Ammon's horn (tissue), 1 donor: ENCODE measurements around the gene ANAPC15.
"Not testable (repeated sequence)": the region's sequence is repeated elsewhere in the genome, so short reads cannot be mapped to it uniquely, and the experiment has no call there.

Experiments used
- DNase-seq: peaks from one replicate; pipeline ENCODE4 v3.0.0-alpha.2; 2016; ENCODE audit warnings: low spot score

Gene ANAPC15

DNA sequence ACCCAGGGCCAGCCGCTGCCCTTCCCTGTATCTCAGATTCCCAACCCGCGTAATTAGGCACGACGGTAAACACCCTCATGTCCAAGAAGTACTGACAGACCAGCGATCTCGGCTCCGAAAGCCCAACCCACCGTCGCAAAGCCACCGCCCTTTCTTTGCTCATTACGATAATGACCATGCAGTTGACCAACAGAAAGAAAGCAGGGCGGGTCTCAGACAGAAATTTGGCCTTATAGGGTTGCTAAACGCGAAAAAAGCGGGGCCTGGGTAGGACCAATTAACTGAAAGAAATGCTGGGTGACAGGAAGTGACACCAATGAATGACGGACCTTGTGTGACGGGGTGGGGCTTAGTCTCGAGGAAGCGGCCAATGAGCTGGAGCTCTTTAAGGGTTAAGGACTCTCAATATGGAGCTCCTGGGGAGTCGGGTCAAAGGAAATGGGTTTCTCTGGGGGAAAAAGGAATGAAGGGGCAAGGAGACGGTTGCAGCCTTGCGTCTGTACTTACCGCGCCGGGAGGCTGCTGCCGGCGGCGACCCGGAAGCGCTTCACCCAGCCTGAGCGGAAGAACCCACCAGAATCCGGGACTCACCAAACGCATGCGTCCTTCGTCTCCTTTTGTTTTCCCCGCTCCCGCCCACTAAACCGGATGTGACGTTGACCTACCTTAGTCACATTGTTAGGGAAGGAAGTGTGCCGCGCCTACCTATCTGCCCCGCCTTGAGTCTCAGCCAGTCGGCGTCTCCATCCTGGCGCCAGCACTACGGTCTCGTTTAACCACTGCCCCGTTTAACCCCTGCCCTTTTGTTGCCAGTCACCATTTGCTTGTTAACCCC lies at the start of gene ANAPC15:
Gene ANAPC15, minus strand, starts transcription at position 553 of the 835 bp plus-strand sequence. CDS start 1,419 bp downstream, outside the sequence.
- peak; percentile 99 for DNase-seq

DNA sequence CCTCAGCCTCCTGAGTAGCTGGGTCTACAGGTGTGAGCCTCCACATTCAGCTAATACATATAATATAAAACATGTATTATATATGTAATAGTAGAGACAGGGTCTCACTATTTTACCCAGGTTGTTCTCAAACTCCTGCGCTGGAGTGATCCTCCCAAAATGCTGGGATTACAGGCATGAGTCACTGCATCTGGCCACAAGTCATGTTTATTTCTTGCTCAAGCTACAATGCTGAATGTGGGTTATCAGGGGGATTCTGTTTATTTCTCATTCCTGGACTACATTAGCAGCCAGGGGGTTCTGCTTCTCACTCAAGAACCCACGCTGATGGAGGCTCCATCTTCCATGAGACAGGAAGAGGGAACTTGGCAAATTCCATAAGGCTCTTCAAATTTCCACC lies 47.8 kb upstream of the ANAPC15 start:
- no peak for DNase-seq

GRCh38 chr11:72157131-72157530 lies 44.6 kb upstream of the ANAPC15 start:
- no peak for DNase-seq

- no peak for DNase-seq
Measured at GRCh38 chr11:72155751-72156150, 43.3 kb upstream of the ANAPC15 start.

- DNase-seq: no peak
Measured at GRCh38 chr11:72154816-72155215, 42.3 kb upstream of the ANAPC15 start.

GRCh38 chr11:72153874-72154273 lies 41.4 kb upstream of the ANAPC15 start:
- not testable (repeated sequence) for DNase-seq

GRCh38 chr11:72150882-72151281 lies 38.4 kb upstream of the ANAPC15 start:
- no peak for DNase-seq

GRCh38 chr11:72146625-72147024 lies 34.1 kb upstream of the ANAPC15 start:
- no peak for DNase-seq

DNA sequence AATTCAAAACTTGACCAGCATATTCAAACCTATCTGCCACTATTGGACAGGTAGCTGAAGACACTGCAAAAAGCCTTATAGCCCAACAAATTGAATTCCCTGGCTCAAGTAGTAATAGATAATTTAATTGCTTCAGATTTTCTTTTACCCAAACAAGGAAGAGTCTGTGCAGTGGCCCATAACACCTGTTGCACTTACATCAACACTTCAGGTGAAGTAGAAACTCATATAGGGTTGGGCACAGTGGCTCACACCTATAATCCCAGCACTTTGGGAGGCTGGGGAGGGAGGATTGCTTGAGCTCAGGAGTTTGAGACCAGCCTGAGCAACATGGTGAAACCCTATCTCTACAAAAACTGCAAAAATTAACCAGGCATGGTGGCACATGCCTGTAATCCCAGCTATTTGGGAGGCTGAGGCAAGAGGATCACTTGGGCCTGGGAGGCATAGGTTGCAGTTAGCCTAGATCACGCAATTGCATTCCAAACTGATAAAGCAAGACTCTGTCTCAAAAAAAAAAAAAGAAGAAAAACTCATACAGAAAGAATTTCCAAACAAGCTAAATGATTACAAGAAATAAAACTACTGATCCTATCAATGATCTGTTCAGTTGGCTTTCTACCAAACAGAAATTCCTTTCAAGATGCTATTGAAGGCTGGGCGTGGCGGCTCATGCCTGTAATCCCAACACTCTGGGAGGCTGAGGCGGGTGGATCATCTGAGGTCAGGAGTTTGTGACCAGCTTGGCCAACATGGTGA lies 32.5 kb upstream of the ANAPC15 start:
- no peak for DNase-seq

- not testable (repeated sequence) for DNase-seq
Measured at GRCh38 chr11:72142543-72142942, 30.0 kb upstream of the ANAPC15 start.

DNA sequence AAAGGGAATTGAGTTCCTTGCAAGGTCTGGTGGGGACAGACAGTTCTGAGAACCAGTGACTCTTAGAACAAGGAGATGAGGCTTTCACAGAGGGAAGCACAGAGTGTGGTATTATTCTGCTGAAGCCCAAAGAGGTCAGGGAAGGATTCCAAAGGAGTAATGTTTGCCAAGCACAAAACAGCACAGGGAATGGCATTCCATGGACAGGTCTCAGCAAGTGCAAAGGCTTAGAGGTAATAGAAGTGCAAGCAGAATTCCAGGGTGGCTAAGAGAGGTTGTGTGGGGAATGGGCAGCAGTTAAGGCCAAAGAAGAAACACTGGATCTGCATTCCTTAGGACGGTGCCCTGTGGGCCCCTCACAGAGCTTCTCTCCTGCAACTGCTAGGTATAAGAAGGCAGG lies 29.6 kb upstream of the ANAPC15 start:
- not testable (repeated sequence) for DNase-seq

DNA sequence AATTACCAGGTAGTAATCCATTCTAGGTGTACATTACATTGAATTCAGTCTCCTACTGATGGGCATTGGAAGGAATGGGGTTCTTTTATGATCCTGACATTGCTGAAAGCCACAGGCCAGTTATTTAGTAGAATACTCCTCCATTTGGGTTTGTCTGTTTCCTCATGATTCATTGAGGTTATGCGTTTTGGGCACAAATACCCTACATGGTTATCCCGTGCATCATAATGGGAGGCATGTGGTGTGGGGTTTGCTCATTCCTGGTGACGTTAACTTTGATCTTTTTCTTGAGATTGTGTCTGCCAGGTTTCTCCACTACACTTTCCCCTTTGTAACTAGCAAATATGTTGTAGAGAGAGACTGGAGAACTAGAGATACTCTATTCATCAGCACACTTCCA lies 28.6 kb upstream of the ANAPC15 start:
- DNase-seq: no peak

DNA sequence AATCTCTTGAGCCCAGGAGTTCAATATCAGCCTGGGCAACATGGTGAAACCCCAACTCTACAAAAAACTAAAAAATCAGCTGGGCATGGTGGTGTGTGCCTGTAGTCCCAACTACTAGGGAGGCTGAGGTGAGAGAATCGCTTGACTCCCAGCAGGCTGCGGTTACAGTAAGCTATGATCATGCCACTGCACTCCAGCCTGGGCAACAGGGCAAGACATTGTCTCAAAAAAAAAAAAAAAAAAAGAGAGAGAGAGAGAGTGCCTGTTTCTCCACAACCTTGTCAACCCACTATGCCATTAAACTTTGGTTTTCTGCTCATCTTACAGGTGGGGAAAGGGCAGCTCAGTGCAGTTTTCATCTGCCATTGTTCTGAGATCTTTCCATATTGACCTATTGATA lies 28.2 kb upstream of the ANAPC15 start:
- no peak for DNase-seq

DNA sequence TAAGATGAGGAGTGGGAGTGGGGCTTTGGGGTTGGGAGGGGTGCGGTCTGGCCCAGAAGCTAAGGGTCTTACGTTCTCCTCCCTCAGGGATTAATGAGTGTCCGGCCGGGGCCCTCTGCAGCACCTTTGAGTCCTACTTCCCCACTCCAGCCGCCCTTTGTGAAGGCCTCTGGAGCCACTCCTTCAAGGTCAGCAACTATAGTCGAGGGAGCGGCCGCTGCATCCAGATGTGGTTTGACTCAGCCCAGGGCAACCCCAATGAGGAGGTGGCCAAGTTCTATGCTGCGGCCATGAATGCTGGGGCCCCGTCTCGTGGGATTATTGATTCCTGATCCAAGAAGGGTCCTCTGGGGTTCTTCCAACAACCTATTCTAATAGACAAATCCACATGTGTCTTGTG lies 27.0 kb upstream of the ANAPC15 start:
- DNase-seq: no peak

- DNase-seq: no peak
Measured at GRCh38 chr11:72138821-72139390, 26.4 kb upstream of the ANAPC15 start.

- no peak for DNase-seq
Measured at GRCh38 chr11:72136684-72137262, 24.3 kb upstream of the ANAPC15 start.

DNA sequence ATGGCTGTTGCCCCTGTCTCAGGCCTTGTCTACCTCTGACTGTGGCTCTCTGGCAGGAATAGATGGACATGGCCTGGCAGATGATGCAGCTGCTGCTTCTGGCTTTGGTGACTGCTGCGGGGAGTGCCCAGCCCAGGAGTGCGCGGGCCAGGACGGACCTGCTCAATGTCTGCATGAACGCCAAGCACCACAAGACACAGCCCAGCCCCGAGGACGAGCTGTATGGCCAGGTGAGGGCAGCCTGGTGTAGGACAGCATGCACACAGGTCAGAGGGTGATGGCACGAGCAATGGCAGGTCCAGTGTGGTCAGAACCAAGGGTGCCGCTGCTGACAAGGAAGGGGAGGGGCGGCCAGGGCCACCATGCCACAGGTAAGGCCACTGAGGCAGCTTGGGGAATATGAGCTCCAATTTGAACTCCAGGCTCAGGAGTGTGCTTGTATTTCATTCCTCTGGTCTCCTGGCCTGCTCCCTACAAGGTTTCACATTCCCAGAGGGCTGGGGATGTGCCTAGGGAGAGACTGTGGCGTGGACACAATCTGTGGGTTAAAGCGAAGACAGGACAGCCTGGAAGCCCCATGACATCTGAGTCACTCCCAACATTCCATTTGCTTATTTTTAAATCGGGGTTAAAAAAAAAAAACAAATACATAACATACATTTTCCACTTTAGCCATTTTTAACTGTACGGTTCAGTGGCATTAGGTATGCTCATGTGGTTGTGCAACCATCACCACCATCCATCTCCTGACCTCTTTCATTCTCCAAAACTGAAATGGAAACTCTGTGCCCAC lies 23.6 kb upstream of the ANAPC15 start:
- DNase-seq: no peak

DNA sequence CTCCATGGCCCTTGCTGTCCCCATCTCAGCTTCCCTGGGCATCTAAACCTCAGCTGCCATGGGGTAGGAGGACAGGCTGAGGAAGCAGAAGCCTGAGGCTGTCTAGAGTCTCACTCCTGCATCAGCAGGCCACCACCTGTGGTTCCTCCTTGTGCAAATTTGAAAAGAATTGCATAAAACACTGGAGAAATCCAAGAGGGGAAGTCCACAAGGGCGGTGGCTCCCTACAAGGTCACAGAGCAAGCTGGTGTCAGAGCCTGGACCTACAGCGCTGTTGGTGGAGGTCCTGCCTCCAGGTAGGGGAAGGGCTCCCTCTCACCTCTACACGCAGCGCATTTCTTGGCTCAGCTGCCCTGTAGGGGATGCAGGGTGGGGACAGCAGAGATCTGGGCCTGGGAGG lies 23.0 kb upstream of the ANAPC15 start, which contains the start of gene FOLR3:
Gene FOLR3, plus strand, starts transcription at position 253 of the 400 bp plus-strand sequence. CDS start 228 bp downstream, outside the sequence.
- not testable (repeated sequence) for DNase-seq

GRCh38 chr11:72132646-72133045 lies 20.2 kb upstream of the ANAPC15 start:
- DNase-seq: no peak

GRCh38 chr11:72129381-72129780 lies 16.9 kb upstream of the ANAPC15 start:
- DNase-seq: no peak

- no peak for DNase-seq
Measured at GRCh38 chr11:72127923-72128322, 15.4 kb upstream of the ANAPC15 start.
